ENCODE data around the gene HBQ1. TPM values are rescaled to one million over a fixed set of nuclear protein-coding genes. Genes with fewer than 3 reads are reported as not detected.

Gene HBQ1
- total RNA-seq, 1 donor: not detected

DNA sequence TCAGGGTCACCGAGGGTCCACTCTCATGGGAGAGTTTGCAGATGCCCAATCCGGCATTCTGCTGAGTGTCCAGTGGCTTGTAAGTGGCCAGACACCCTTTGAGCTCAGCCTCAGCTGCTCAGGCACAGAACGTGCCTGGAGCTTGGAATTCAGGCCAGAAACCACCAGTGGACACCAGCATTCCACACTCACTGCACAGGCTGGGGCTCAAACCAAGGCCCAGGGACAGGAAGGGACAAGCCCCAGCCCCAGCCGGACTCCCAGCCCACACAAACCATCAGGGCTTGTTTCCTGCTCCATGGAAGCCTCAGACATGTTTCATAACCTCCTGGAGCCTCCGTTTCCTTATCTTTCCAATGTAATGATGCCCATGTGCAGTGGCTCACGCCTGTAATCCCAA is 36.8 kb upstream of the HBQ1 start:
- Histone ChIP-seq H3K27me3 (ENCODE audit: insufficient read depth, low read length) (peaks cover 2% of the 10 kb centered on the region), H3K79me2 (ENCODE audit: insufficient read depth, low read length) (no peaks in the 10 kb centered on the region), H3K4me1 (ENCODE audit: insufficient read depth, low read length) (peaks cover under 1% of the 10 kb centered on the region), H4K20me1 (ENCODE audit: insufficient read depth, low read length) (no peaks in the 10 kb centered on the region), H3K27ac (ENCODE audit: low read depth, low read length) (no peak overlapping the region), H2AFZ (ENCODE audit: low read length) (no peak overlapping the region), H3K4me3 (ENCODE audit: insufficient read depth, low read length) (no peak overlapping the region), H3K9me3 (ENCODE audit: low read depth, low read length) (no peaks in the 10 kb centered on the region), H3K4me2 (ENCODE audit: insufficient read depth, low read length) (no peak overlapping the region), H3K36me3 (ENCODE audit: insufficient read depth, low read length) (no peaks in the 10 kb centered on the region)
- TF ChIP-seq, protein P1, sequence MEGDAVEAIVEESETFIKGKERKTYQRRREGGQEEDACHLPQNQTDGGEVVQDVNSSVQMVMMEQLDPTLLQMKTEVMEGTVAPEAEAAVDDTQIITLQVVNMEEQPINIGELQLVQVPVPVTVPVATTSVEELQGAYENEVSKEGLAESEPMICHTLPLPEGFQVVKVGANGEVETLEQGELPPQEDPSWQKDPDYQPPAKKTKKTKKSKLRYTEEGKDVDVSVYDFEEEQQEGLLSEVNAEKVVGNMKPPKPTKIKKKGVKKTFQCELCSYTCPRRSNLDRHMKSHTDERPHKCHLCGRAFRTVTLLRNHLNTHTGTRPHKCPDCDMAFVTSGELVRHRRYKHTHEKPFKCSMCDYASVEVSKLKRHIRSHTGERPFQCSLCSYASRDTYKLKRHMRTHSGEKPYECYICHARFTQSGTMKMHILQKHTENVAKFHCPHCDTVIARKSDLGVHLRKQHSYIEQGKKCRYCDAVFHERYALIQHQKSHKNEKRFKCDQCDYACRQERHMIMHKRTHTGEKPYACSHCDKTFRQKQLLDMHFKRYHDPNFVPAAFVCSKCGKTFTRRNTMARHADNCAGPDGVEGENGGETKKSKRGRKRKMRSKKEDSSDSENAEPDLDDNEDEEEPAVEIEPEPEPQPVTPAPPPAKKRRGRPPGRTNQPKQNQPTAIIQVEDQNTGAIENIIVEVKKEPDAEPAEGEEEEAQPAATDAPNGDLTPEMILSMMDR (IDR thresholded peaks at IDR 0.05; ENCODE audit: extremely low read depth, low read depth, low read length): no peak
- DNase-seq (ENCODE audit: insufficient read length, low spot score, missing footprints): no peak

DNA sequence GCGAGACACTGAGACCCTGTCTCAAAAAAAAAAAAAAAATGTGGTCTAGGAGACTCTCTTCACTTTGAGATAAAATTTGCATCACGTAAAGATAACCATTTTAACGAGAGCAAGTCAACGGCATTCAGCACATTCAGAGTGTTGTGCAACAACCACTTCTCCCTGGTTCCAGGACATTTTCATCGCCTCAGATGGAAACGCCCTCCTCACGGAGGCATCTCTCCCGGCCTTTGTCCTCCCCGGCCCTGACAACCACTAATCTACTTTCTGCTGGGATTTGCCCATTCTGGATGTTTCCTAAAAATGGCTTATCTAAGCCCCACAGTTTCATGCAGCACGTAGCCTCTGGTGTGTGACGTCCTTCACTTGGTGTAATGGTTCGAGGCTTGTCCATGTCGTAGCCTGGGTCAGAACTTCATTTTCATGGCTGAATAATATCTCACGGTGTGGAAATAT is 35.4 kb upstream of the HBQ1 start:
- H3K4me2 ChIP-seq (ENCODE audit: insufficient read depth, low read length): no peak overlapping the region
- no peaks in the 10 kb centered on the region for H4K20me1 ChIP-seq (ENCODE audit: insufficient read depth, low read length)
- no peaks in the 10 kb centered on the region for H3K79me2 ChIP-seq (ENCODE audit: insufficient read depth, low read length)
- no peaks in the 10 kb centered on the region for H3K9me3 ChIP-seq (ENCODE audit: low read depth, low read length)
- no peak overlapping the region for H3K4me3 ChIP-seq (ENCODE audit: insufficient read depth, low read length)
- TF ChIP-seq, protein P1 (IDR thresholded peaks at IDR 0.05; ENCODE audit: extremely low read depth, low read depth, low read length): no peak
- H3K27me3 ChIP-seq (ENCODE audit: insufficient read depth, low read length): peaks cover 3% of the 10 kb centered on the region
- DNase-seq (ENCODE audit: insufficient read length, low spot score, missing footprints): no peak
- no peaks in the 10 kb centered on the region for H3K36me3 ChIP-seq (ENCODE audit: insufficient read depth, low read length)
- H3K4me1 ChIP-seq (ENCODE audit: insufficient read depth, low read length): peaks cover 8% of the 10 kb centered on the region
- no peak overlapping the region for H3K27ac ChIP-seq (ENCODE audit: low read depth, low read length)
- no peak overlapping the region for H2AFZ ChIP-seq (ENCODE audit: low read length)

DNA sequence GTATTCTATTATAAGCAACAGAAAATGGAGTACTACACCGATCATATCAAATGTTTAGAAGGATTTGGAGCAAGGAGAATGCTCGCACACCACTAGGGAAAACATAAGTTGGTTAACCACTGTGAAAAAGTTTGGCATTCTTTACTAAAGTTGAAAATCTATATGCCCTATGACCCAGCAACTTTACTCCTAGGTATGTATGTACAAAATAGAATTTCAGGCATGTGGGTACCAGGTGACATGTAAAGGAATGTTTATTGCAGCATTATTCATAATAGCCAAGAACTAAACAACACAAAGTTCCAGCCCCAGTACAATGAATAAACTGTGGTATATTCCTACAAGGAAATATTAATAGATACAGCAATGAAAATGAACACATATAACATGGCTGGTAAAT is 33.6 kb upstream of the HBQ1 start:
- Histone ChIP-seq H3K36me3 (ENCODE audit: insufficient read depth, low read length) (no peaks in the 10 kb centered on the region), H2AFZ (ENCODE audit: low read length) (no peak overlapping the region), H3K4me1 (ENCODE audit: insufficient read depth, low read length) (peaks cover 8% of the 10 kb centered on the region), H3K9me3 (ENCODE audit: low read depth, low read length) (no peaks in the 10 kb centered on the region), H3K27ac (ENCODE audit: low read depth, low read length) (no peak overlapping the region), H4K20me1 (ENCODE audit: insufficient read depth, low read length) (no peaks in the 10 kb centered on the region), H3K4me3 (ENCODE audit: insufficient read depth, low read length) (no peak overlapping the region), H3K4me2 (ENCODE audit: insufficient read depth, low read length) (no peak overlapping the region), H3K79me2 (ENCODE audit: insufficient read depth, low read length) (no peaks in the 10 kb centered on the region), H3K27me3 (ENCODE audit: insufficient read depth, low read length) (peaks cover 3% of the 10 kb centered on the region)
- TF ChIP-seq, protein P1 (IDR thresholded peaks at IDR 0.05; ENCODE audit: extremely low read depth, low read depth, low read length): no peak
- no peak for DNase-seq (ENCODE audit: insufficient read length, low spot score, missing footprints)

DNA sequence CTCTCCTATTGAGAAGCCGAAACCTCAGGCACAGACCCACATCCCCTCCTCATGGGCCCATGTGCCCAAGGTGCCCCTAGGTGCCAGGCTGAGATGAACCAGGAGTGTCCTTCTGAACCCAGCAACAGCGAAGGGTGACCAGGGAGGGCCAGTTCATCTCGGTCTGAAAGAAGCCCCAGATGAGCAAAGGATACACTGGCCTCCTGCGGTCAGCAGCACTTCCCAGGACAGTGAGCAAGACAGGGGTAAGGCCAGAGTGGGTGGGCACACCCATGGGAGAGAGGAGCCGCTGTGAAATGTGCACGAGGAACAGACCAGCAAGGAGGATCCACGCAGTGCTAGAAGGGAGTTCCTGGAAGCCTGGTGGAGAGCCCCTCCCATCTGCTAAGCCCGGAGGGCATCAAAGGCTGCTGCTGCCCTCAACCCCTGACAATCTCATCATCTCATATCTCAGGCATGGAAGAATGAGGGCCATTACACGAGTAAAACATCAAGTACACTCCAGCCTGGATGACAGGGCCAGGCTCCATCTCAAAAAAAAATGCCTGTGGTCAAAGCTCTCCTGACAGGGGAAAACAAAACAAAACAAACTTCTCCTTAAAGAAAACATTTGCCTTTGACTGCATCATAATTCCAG is 31.1 kb upstream of the HBQ1 start:
- peak overlapping the region; percentile 12 for H2AFZ ChIP-seq (ENCODE audit: low read length)
- no peak overlapping the region for H3K4me3 ChIP-seq (ENCODE audit: insufficient read depth, low read length)
- H3K27me3 ChIP-seq (ENCODE audit: insufficient read depth, low read length): peaks cover 3% of the 10 kb centered on the region
- no peaks in the 10 kb centered on the region for H4K20me1 ChIP-seq (ENCODE audit: insufficient read depth, low read length)
- peak overlapping the region; percentile 48 for H3K4me2 ChIP-seq (ENCODE audit: insufficient read depth, low read length)
- TF ChIP-seq, protein P1 (IDR thresholded peaks at IDR 0.05; ENCODE audit: extremely low read depth, low read depth, low read length): no peak
- H3K36me3 ChIP-seq (ENCODE audit: insufficient read depth, low read length): no peaks in the 10 kb centered on the region
- peak; percentile 90 for DNase-seq (ENCODE audit: insufficient read length, low spot score, missing footprints)
- peaks cover 8% of the 10 kb centered on the region for H3K4me1 ChIP-seq (ENCODE audit: insufficient read depth, low read length)
- no peaks in the 10 kb centered on the region for H3K9me3 ChIP-seq (ENCODE audit: low read depth, low read length)
- no peak overlapping the region for H3K27ac ChIP-seq (ENCODE audit: low read depth, low read length)
- H3K79me2 ChIP-seq (ENCODE audit: insufficient read depth, low read length): no peaks in the 10 kb centered on the region
